Measurements from ENCODE around the gene PTPRN2.

The PTPRN2 gene

GRCh38 chr7:158358926-158359645 lies 228.5 kb downstream of the PTPRN2 start:
- no peak for FAIRE-seq
- no peak for DNase-seq (ENCODE audit: insufficient read length, low spot score)
- no peak for TF ChIP-seq CTCF (IDR thresholded peaks at IDR 0.05; ENCODE audit: insufficient read depth, missing control alignments)

DNA sequence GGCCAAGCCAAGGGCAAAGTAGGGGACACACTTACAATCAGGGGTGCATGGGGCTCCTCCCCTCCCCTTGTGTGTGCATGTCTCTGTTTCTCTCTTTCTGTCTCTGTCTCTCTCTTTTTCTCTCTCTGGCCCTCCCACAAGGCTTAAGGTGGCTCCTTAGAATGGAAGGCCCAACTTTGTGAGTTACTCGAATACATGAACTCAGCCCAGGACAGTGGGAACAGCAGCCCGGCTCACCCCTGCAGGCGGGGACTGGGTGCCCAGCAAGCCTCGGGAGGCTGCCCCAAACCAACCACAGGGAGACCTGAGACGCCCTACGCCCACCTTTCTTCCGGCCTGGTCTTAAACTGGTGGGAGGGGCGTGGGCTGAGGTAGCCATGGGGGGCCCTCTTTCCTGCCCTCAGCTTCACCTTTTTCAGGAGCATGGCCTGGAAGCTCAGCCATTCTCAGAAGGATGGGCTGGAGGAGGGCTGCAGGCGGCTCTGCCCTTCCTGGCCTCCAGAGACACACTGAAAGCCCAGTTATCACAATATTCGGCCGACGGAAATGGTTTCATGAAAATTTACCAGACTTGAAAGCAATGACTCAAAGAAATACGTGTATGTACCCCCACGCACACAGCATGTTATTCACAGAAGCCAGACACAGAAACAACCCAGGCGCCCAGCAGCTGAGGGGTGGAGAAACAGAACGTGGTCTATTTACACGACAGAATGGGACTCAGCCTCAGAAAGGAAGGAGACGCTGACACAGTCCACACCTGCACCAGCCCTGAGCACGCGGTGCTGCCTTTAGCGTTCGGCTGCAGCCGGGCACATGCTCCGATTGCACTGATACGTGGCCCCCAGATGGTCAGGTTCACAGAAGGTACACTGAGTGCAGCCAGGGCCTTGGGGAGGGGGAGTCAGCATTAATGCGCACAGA lies 229.5 kb downstream of the PTPRN2 start:
- DNase-seq (ENCODE audit: insufficient read length, low spot score) (no peak), FAIRE-seq (no peak)
- TF ChIP-seq CTCF (IDR thresholded peaks at IDR 0.05; ENCODE audit: insufficient read depth, missing control alignments): no peak

DNA sequence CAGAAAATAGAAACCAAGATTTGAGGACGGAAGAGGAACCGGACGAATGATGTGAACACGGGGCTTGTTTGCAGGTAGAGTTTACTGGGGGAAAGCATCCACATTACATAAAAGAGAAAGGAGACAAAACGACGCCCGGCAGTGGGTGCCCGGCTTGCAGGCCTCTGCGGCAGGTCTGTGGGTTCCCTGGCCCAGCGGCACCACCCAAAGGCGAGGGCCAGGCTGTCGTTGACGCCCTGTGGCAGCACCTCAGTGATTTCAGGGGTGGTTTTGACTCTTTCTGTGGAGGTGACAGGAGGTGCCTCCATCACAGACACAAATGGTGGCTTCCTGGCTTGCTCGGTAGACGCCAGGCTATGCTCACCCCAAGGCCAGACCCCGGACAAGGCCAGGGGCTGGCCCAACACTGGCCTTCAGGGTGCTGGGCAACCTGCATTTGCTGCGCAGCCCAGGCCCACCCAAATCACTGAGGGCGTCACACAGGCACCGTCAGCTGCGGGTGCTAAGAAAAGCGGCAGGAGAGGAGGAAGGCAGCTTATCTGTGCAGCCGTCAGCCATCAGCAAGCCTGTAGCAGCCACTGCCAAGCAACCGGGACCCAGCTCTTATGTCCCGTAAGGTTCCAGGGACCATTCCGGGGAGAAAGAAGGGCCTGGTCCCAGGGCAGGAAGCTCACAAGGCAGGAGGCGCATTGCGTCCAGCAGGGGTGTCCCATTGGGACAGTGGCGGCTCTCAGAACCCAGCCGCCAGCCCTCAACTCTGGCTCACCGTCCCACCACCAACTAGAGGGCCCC lies 230.3 kb downstream of the PTPRN2 start:
- no peak for TF ChIP-seq CTCF (IDR thresholded peaks at IDR 0.05; ENCODE audit: insufficient read depth, missing control alignments)
- no peak for FAIRE-seq

DNA sequence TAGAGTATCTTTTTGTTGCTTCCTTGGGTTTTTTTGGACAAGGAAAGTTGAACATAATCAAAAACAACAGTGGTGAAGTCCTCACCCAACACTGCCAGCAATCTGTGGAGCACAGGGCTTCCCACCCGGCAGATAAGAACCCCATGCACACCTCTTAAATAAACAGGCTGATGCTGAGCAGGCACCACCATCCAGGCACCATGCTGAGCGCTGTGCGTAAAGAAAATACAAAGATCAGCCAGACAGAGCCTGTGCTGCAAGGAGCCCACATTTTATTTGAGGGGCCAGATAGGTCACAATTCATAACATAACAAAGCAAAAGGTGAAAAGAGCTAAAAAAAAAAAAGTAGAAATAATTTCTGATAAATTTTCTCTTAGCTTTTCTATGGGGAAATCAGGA lies 231.2 kb downstream of the PTPRN2 start:
- TF ChIP-seq CTCF (IDR thresholded peaks at IDR 0.05; ENCODE audit: insufficient read depth, missing control alignments): no peak
- FAIRE-seq: no peak
- DNase-seq (ENCODE audit: insufficient read length, low spot score): no peak

More for the DNA sequence above, 230.3 kb downstream of the PTPRN2 start:
- DNase-seq (ENCODE audit: insufficient read length, low spot score): no peak

- DNase-seq (ENCODE audit: insufficient read length, low spot score): no peak
- FAIRE-seq: no peak
- TF ChIP-seq CTCF (IDR thresholded peaks at IDR 0.05; ENCODE audit: insufficient read depth, missing control alignments): no peak
Observed at GRCh38 chr7:158355456-158356065, 232.1 kb downstream of the PTPRN2 start.

- no peak for DNase-seq (ENCODE audit: insufficient read length, low spot score)
- no peak for TF ChIP-seq CTCF (IDR thresholded peaks at IDR 0.05; ENCODE audit: insufficient read depth, missing control alignments)
- FAIRE-seq: no peak
Observed at GRCh38 chr7:158354861-158355260, 232.8 kb downstream of the PTPRN2 start.
